MM.1S (cell line): ENCODE data around the gene LEO1.
A peak's percentile ranks its signal among the peaks of the same experiment; 100 is the strongest.

ENCODE experiments used
- DNase-seq: peaks from one replicate; pipeline ENCODE4 v3.0.0-alpha.2; 2015
- H2AFZ ChIP-seq: fragments of 300-600 bp; sonication (generic); 2 replicates; pipeline ENCODE4 v1.6.0; 2016; ENCODE audit warnings: antibody characterized with exemption, low read length
- H3F3A ChIP-seq: fragments of 300-600 bp; sonication (generic); 2 replicates; pipeline ENCODE4 v1.6.1; 2016; ENCODE audit warnings: mild to moderate bottlenecking, antibody characterized with exemption, low read length, moderate library complexity, mixed read lengths; ENCODE audit not compliant: insufficient read depth
- H3K27ac ChIP-seq: fragments of 300-600 bp; sonication (generic); 2 replicates; pipeline ENCODE4 v1.5.1; 2016; ENCODE audit warnings: mild to moderate bottlenecking, low read length
- H3K27me3 ChIP-seq: fragments of 300-600 bp; sonication (generic); replicated peaks from 2 replicates; pipeline ENCODE4 v1.6.0; 2016; ENCODE audit warnings: low read length; ENCODE audit not compliant: insufficient read depth
- H3K36me3 ChIP-seq: fragments of 300-600 bp; sonication (generic); replicated peaks from 2 replicates; pipeline ENCODE4 v1.6.1; 2016; ENCODE audit warnings: mild to moderate bottlenecking, low read length, mixed read lengths; ENCODE audit not compliant: insufficient read depth
- H3K4me1 ChIP-seq: fragments of 300-600 bp; sonication (generic); 2 replicates; pipeline ENCODE4 v1.6.1; 2016; ENCODE audit warnings: low read length, mixed read lengths
- H3K4me2 ChIP-seq: fragments of 300-600 bp; sonication (generic); 2 replicates; pipeline ENCODE4 v1.6.0; 2016; ENCODE audit warnings: low read depth, low read length
- H3K4me3 ChIP-seq: fragments of 300-600 bp; sonication (generic); 2 replicates; pipeline ENCODE4 v1.5.1; 2016; ENCODE audit warnings: low read length, mixed read lengths
- H3K79me2 ChIP-seq: fragments of 300-600 bp; sonication (generic); 2 replicates; pipeline ENCODE4 v1.6.1; 2016; ENCODE audit warnings: mixed run types, low read length, mixed read lengths
- H3K9ac ChIP-seq: fragments of 300-600 bp; sonication (generic); 2 replicates; pipeline ENCODE4 v1.6.1; 2016; ENCODE audit warnings: low read length, mixed read lengths
- H3K9me2 ChIP-seq: fragments of 300-600 bp; sonication (generic); replicated peaks from 2 replicates; pipeline ENCODE4 v1.6.1; 2016; ENCODE audit warnings: mild to moderate bottlenecking, low read length, mixed read lengths; ENCODE audit not compliant: insufficient read depth
- H3K9me3 ChIP-seq: fragments of 300-600 bp; sonication (generic); replicated peaks from 2 replicates; pipeline ENCODE4 v1.6.1; 2016; ENCODE audit warnings: mild to moderate bottlenecking, low read length, mixed read lengths; ENCODE audit not compliant: insufficient read depth
- H4K20me1 ChIP-seq: fragments of 300-600 bp; sonication (generic); 2 replicates; pipeline ENCODE4 v1.6.1; 2016; ENCODE audit warnings: mild to moderate bottlenecking, low read length, moderate library complexity, mixed read lengths; ENCODE audit not compliant: insufficient read depth
- CTCF ChIP-seq: fragments of 300-600 bp; sonication (generic); IDR thresholded peaks from 2 replicates; pipeline ENCODE4 v1.5.1; 2016; ENCODE audit warnings: antibody characterized with exemption, low read length, mixed read lengths
- EZH2 ChIP-seq: fragments of 300-600 bp; sonication (generic); optimal IDR thresholded peaks from 2 replicates; pipeline ENCODE3; 2017; ENCODE audit warnings: low read depth, mild to moderate bottlenecking, antibody characterized with exemption, low read length, mixed read lengths
- EZH2phosphoT487 ChIP-seq: fragments of 300-600 bp; sonication (generic); IDR thresholded peaks from 2 replicates; pipeline ENCODE4 v1.6.1; 2018; ENCODE audit warnings: antibody characterized with exemption, low read length

LEO1 gene

GRCh38 chr15:51992953-51993352 lies 21.4 kb upstream of the LEO1 start:
- Histone ChIP-seq H3K9me2 (no peaks in the 10 kb centered on the region), H3K27ac (no peak overlapping the region), H3K79me2 (no peaks in the 10 kb centered on the region), H3K36me3 (no peaks in the 10 kb centered on the region), H3K4me3 (no peak overlapping the region), H3K27me3 (no peaks in the 10 kb centered on the region), H3K9ac (no peak overlapping the region), H3K9me3 (no peaks in the 10 kb centered on the region), H4K20me1 (no peaks in the 10 kb centered on the region), H2AFZ (no peak overlapping the region), H3F3A (no peaks in the 10 kb centered on the region), H3K4me1 (no peaks in the 10 kb centered on the region), H3K4me2 (no peak overlapping the region)
- no peak for DNase-seq
- TF ChIP-seq EZH2phosphoT487: no peak

GRCh38 chr15:51991141-51991540 lies 19.6 kb upstream of the LEO1 start:
- Histone ChIP-seq H3K27me3 (no peaks in the 10 kb centered on the region), H2AFZ (no peak overlapping the region), H3K79me2 (no peaks in the 10 kb centered on the region), H3K36me3 (no peaks in the 10 kb centered on the region), H3K9ac (no peak overlapping the region), H3K27ac (no peak overlapping the region), H3K9me3 (no peaks in the 10 kb centered on the region), H3K4me2 (no peak overlapping the region), H3F3A (no peaks in the 10 kb centered on the region), H3K9me2 (no peaks in the 10 kb centered on the region), H4K20me1 (no peaks in the 10 kb centered on the region), H3K4me1 (no peaks in the 10 kb centered on the region), H3K4me3 (no peak overlapping the region)
- TF ChIP-seq EZH2phosphoT487: no peak
- no peak for TF ChIP-seq EZH2
- no peak for TF ChIP-seq CTCF
- DNase-seq: no peak

DNA sequence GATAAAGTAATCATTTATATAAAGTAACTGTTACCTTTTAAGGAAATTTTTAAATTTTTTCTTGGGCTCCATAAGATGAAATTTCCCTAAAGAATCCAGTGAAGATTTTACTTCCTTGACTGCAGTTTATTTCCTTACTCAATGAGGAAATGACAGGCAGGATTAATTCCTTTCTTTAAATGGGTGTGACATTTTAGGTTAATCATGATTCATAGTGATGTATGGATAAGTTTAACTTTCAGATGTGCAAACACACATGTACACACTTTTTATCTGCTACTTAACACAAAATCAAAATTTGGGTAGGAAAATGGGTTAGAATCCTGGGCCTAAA lies 11.2 kb upstream of the LEO1 start:
- TF ChIP-seq EZH2 (no peak), EZH2phosphoT487 (no peak), CTCF (no peak)
- no peaks in the 10 kb centered on the region for H3K36me3 ChIP-seq
- H3F3A ChIP-seq: peaks cover 8% of the 10 kb centered on the region; the same call in 1 of the 2 replicates
- H3K4me1 ChIP-seq: 0 out of 2 replicates have a peak, but pooled peaks cover 3% of the 10 kb centered on the region
- no peaks in the 10 kb centered on the region for H3K27me3 ChIP-seq
- DNase-seq: no peak
- no peak overlapping the region for H3K27ac ChIP-seq
- H3K9me2 ChIP-seq: no peaks in the 10 kb centered on the region
- no peak overlapping the region for H3K4me2 ChIP-seq
- H3K9ac ChIP-seq: no peak overlapping the region
- no peak overlapping the region for H2AFZ ChIP-seq
- no peaks in the 10 kb centered on the region for H3K79me2 ChIP-seq
- H3K9me3 ChIP-seq: no peaks in the 10 kb centered on the region
- H4K20me1 ChIP-seq: no peaks in the 10 kb centered on the region
- no peak overlapping the region for H3K4me3 ChIP-seq

GRCh38 chr15:51982013-51982769 lies 10.6 kb upstream of the LEO1 start:
- peaks cover 8% of the 10 kb centered on the region; the same call in 1 of the 2 replicates for H3F3A ChIP-seq
- H3K27ac ChIP-seq: peak overlapping the region; percentile 34; the same call in 1 of the 2 replicates
- peak overlapping the region; percentile 65 for H3K4me2 ChIP-seq
- H4K20me1 ChIP-seq: no peaks in the 10 kb centered on the region
- H3K9me2 ChIP-seq: no peaks in the 10 kb centered on the region
- H3K9ac ChIP-seq: peak overlapping the region; percentile 18; the same call in 1 of the 2 replicates
- peak overlapping the region; percentile 53 for H3K4me3 ChIP-seq
- DNase-seq: peak; percentile 88
- TF ChIP-seq EZH2phosphoT487 (no peak), CTCF (peak; percentile 83), EZH2 (no peak)
- no peaks in the 10 kb centered on the region for H3K36me3 ChIP-seq
- H2AFZ ChIP-seq: peak overlapping the region; percentile 54
- H3K9me3 ChIP-seq: no peaks in the 10 kb centered on the region
- no peaks in the 10 kb centered on the region for H3K27me3 ChIP-seq
- H3K4me1 ChIP-seq: 0 out of 2 replicates have a peak, but pooled peaks cover 3% of the 10 kb centered on the region
- no peaks in the 10 kb centered on the region for H3K79me2 ChIP-seq
